C4-2B (cell line): ENCODE measurements around the gene UGT1A1.

Experiments used
- H3K27ac ChIP-seq: fragments of 450-650 bp; 2 replicates; pipeline ENCODE4 v1.5.1; 2017
- CTCF ChIP-seq: fragments of 450-650 bp; conservative IDR thresholded peaks from 2 replicates; pipeline ENCODE4 v1.5.1; 2017; ENCODE audit warnings: mild to moderate bottlenecking
- ZFX ChIP-seq: fragments of 450-650 bp; IDR thresholded peaks from 2 replicates; pipeline ENCODE4 v1.6.1; 2017

UGT1A1 gene

GRCh38 chr2:233815861-233816260, 55.8 kb downstream of the UGT1A1 start:
- no peak for TF ChIP-seq ZFX
- TF ChIP-seq CTCF, result no peak
- H3K27ac ChIP-seq, result no peak overlapping the region

GRCh38 chr2:233816334-233816733, 56.3 kb downstream of the UGT1A1 start:
- TF ChIP-seq CTCF, result no peak
- no peak for TF ChIP-seq ZFX
- H3K27ac ChIP-seq, result no peak overlapping the region

GRCh38 chr2:233816771-233817170, 56.7 kb downstream of the UGT1A1 start:
- no peak overlapping the region for H3K27ac ChIP-seq
- no peak for TF ChIP-seq CTCF
- no peak for TF ChIP-seq ZFX

GRCh38 chr2:233817361-233817911, 57.4 kb downstream of the UGT1A1 start:
- no peak overlapping the region for H3K27ac ChIP-seq
- TF ChIP-seq CTCF, result no peak
- TF ChIP-seq ZFX, result no peak

- no peak overlapping the region for H3K27ac ChIP-seq
- TF ChIP-seq CTCF (no peak), ZFX (no peak)
Observed at GRCh38 chr2:233817995-233818638, 58.0 kb downstream of the UGT1A1 start.

- H3K27ac ChIP-seq, result no peak overlapping the region
- TF ChIP-seq ZFX, result no peak
- TF ChIP-seq CTCF, result no peak
Observed at GRCh38 chr2:233818639-233819621, 58.9 kb downstream of the UGT1A1 start.
